HepG2 (cell line): ENCODE data around the gene CRTC2. TPM values are rescaled to one million over a fixed set of nuclear protein-coding genes. Genes with fewer than 3 reads are reported as not detected.

Experiments used
- BCL6 ChIP-seq: IDR thresholded peaks from 2 replicates; pipeline ENCODE4 v1.6.1; 2016; ENCODE audit warnings: missing genetic modification reagents, missing compliant biosample characterization
- KDM4B ChIP-seq: sonication (generic); formaldehyde crosslinking; IDR thresholded peaks from 2 replicates; pipeline ENCODE4 v1.4.0; 2020; ENCODE audit warnings: missing genetic modification reagents
- MATR3 ChIP-seq: sonication (generic); formaldehyde crosslinking; IDR thresholded peaks from 2 replicates; pipeline ENCODE4 v1.4.0; 2020; ENCODE audit warnings: missing genetic modification reagents
- MED1 ChIP-seq: sonication (generic); formaldehyde crosslinking; IDR thresholded peaks from 2 replicates; pipeline ENCODE4 v1.4.0; 2020; ENCODE audit warnings: missing genetic modification reagents
- NFAT5 ChIP-seq: sonication (generic); formaldehyde crosslinking; IDR thresholded peaks from 2 replicates; pipeline ENCODE4 v1.4.0; 2020; ENCODE audit warnings: missing genetic modification reagents
- ONECUT2 ChIP-seq: sonication (generic); formaldehyde crosslinking; IDR thresholded peaks from 2 replicates; pipeline ENCODE4 v1.4.0; 2020; ENCODE audit warnings: missing genetic modification reagents
- PCBP1 ChIP-seq: fragments of 200-400 bp; formaldehyde crosslinking; IDR thresholded peaks from 2 replicates; pipeline ENCODE4 v1.6.1; 2017; ENCODE audit warnings: mild to moderate bottlenecking, low read depth, low read length, borderline replicate concordance
- POLR2G ChIP-seq: fragments of 200-400 bp; formaldehyde crosslinking; IDR thresholded peaks from 2 replicates; pipeline ENCODE4 v1.6.1; 2018; ENCODE audit warnings: mild to moderate bottlenecking, low read depth, low read length, moderate library complexity
- RFXANK ChIP-seq: IDR thresholded peaks from 2 replicates; pipeline ENCODE4 v1.6.1; 2016
- ZKSCAN8 ChIP-seq: IDR thresholded peaks from 2 replicates; pipeline ENCODE4 v1.6.1; 2016; ENCODE audit warnings: borderline replicate concordance, missing genetic modification reagents, missing compliant biosample characterization
- ZMYM2 ChIP-seq: sonication (generic); formaldehyde crosslinking; IDR thresholded peaks from 2 replicates; pipeline ENCODE4 v1.8.0; 2022; ENCODE audit warnings: mild to moderate bottlenecking, missing genetic modification reagents
- ZNF20 ChIP-seq: sonication (generic); formaldehyde crosslinking; IDR thresholded peaks from 2 replicates; pipeline ENCODE4 v1.4.0; 2020; ENCODE audit warnings: mild to moderate bottlenecking, moderate library complexity, missing genetic modification reagents
- ZNF362 ChIP-seq: sonication (generic); formaldehyde crosslinking; IDR thresholded peaks from 2 replicates; pipeline ENCODE4 v1.4.0; 2020; ENCODE audit warnings: missing genetic modification reagents, mild to moderate bottlenecking, borderline replicate concordance
- polyA plus RNA-seq, 8 experiments: library from polyadenylated mRNA; depleted of rRNA in 3 of 8; stranded (reverse) in 7 of 8; unstranded in 1 of 8; fragments of >200 nt; fragmentation: Illumina TruSeq in 4 of 8; extraction: Trizol in 4 of 8; gene quantifications; 2 replicates each; pipeline versions ENCODE4 v1.2.1 to v1.2.3, GENCODE V29; 2011 to 2016; ENCODE audit warnings: low read depth in 4 of 8, missing spikeins in 1 of 8, mixed read lengths in 1 of 8; ENCODE audit not compliant: insufficient read depth in 1 of 8
- total RNA-seq, 5 experiments: library from RNA; depleted of rRNA; stranded (reverse); fragments of >200 nt; fragmentation: Illumina TruSeq; extraction: Trizol; gene quantifications; 2 replicates each; pipeline ENCODE4 v1.2.3, GENCODE V29; 2016; ENCODE audit warnings: low read depth in 1 of 5
- TF ChIP-seq, protein P1 (sequence below): sonication (generic); formaldehyde crosslinking; IDR thresholded peaks from 2 replicates; pipeline ENCODE4 v1.9.0; 2022; ENCODE audit warnings: missing genetic modification reagents, mild to moderate bottlenecking, borderline replicate concordance
- TF ChIP-seq, protein P2 (sequence below): sonication (generic); formaldehyde crosslinking; IDR thresholded peaks from 2 replicates; pipeline ENCODE4 v1.4.0; 2020; ENCODE audit warnings: missing genetic modification reagents, borderline replicate concordance
- TF ChIP-seq, protein P3 (sequence below): sonication (generic); formaldehyde crosslinking; IDR thresholded peaks from 2 replicates; pipeline ENCODE4 v1.5.1; 2020; ENCODE audit warnings: missing genetic modification reagents, mild to moderate bottlenecking, borderline replicate concordance

Gene CRTC2
- total and polyA plus RNA-seq, 2 of the 13 experiments (the other 11 are each of a cell fraction or from before 2014, with no cell fraction given), result 6.1 to 26.7 TPM

DNA sequence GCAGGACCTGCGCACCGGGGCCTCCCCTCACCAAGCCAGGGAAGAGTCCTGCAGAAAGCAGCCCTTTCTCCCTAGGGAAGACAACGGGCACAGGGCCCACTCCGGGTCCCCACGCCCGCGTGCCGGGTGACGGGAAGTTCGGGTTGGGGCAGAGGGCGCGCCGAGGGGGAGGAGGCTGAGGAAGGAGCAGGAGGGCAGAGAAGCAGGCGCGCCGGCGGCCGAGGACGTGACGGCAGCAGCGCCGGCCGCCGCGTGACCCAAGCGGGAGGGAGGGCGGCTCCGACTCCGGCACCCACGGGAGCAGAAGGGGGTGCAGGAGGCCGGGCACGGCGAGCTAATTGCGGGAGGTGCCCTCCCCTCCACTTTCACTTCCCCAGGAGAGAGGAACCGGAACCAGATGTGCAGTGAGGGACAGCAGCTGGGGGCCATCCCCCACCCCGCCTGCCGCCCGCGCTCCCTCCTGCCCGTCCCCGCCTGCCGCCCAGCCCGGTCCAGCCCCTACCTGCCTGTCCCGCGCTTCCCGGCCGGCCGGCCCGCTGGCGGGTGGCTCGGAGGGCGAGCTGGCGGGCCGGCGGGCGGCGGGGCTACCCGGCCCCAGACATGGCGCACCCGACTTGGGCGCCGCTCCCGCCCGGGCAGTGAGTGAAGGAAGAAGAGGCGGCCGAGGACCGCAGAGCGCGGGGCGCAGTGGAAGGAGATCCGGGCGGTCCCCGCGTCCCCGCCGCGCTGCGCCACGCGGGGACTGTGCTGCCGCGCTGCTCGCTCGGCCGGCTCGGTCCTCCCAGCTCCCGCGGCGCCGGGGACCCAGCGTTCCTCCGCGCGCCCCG lies 12.4 kb downstream of the CRTC2 start (continued):
- peak; percentile 57 for TF ChIP-seq POLR2G
- no peak for TF ChIP-seq MED1 (CRISPR knock-in tag)
- no peak for TF ChIP-seq MATR3 (CRISPR knock-in tag)
- no peak for TF ChIP-seq ZKSCAN8
- TF ChIP-seq, protein P1, sequence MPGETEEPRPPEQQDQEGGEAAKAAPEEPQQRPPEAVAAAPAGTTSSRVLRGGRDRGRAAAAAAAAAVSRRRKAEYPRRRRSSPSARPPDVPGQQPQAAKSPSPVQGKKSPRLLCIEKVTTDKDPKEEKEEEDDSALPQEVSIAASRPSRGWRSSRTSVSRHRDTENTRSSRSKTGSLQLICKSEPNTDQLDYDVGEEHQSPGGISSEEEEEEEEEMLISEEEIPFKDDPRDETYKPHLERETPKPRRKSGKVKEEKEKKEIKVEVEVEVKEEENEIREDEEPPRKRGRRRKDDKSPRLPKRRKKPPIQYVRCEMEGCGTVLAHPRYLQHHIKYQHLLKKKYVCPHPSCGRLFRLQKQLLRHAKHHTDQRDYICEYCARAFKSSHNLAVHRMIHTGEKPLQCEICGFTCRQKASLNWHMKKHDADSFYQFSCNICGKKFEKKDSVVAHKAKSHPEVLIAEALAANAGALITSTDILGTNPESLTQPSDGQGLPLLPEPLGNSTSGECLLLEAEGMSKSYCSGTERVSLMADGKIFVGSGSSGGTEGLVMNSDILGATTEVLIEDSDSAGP (CRISPR knock-in tag), result 0 out of 2 replicates have a peak, but pooled peaks have one; percentile 39
- TF ChIP-seq ZNF20 (CRISPR knock-in tag), result no peak
- TF ChIP-seq ZMYM2 (CRISPR knock-in tag), result no peak
- no peak for TF ChIP-seq ONECUT2 (CRISPR knock-in tag)
- TF ChIP-seq, protein P2, sequence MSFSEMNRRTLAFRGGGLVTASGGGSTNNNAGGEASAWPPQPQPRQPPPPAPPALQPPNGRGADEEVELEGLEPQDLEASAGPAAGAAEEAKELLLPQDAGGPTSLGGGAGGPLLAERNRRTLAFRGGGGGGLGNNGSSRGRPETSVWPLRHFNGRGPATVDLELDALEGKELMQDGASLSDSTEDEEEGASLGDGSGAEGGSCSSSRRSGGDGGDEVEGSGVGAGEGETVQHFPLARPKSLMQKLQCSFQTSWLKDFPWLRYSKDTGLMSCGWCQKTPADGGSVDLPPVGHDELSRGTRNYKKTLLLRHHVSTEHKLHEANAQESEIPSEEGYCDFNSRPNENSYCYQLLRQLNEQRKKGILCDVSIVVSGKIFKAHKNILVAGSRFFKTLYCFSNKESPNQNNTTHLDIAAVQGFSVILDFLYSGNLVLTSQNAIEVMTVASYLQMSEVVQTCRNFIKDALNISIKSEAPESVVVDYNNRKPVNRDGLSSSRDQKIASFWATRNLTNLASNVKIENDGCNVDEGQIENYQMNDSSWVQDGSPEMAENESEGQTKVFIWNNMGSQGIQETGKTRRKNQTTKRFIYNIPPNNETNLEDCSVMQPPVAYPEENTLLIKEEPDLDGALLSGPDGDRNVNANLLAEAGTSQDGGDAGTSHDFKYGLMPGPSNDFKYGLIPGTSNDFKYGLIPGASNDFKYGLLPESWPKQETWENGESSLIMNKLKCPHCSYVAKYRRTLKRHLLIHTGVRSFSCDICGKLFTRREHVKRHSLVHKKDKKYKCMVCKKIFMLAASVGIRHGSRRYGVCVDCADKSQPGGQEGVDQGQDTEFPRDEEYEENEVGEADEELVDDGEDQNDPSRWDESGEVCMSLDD (CRISPR knock-in tag), result no peak
- no peak for TF ChIP-seq NFAT5 (CRISPR knock-in tag)
- no peak for TF ChIP-seq ZNF362 (CRISPR knock-in tag)
- TF ChIP-seq BCL6 (CRISPR knock-in tag), result no peak
- no peak for TF ChIP-seq RFXANK (CRISPR knock-in tag)
- no peak for TF ChIP-seq KDM4B (CRISPR knock-in tag)
- TF ChIP-seq, protein P3, sequence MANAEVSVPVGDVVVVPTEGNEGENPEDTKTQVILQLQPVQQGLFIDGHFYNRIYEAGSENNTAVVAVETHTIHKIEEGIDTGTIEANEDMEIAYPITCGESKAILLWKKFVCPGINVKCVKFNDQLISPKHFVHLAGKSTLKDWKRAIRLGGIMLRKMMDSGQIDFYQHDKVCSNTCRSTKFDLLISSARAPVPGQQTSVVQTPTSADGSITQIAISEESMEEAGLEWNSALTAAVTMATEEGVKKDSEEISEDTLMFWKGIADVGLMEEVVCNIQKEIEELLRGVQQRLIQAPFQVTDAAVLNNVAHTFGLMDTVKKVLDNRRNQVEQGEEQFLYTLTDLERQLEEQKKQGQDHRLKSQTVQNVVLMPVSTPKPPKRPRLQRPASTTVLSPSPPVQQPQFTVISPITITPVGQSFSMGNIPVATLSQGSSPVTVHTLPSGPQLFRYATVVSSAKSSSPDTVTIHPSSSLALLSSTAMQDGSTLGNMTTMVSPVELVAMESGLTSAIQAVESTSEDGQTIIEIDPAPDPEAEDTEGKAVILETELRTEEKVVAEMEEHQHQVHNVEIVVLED, result no peak
- TF ChIP-seq PCBP1, result no peak
